Measurements from ENCODE around the gene ADAM22. TPM values are rescaled to one million over a fixed set of nuclear protein-coding genes. Genes with fewer than 3 reads are reported as not detected.

ADAM22 gene
- total and polyA plus RNA-seq, 2 donors (not counting 1 experiment from before 2014, with no cell fraction given), result 0.18 to 0.66 TPM

- Histone ChIP-seq H3K9ac (ENCODE audit: insufficient read depth, low read length) (no peak overlapping the region), H3K4me3 (replicated peaks in 1 of 4; ENCODE audit: control extremely low read depth in 1 of 4, insufficient read depth in 1 of 4, low read depth in 3 of 4, low read length in 4 of 4) (no peak overlapping the region), H3K36me3 (ENCODE audit: control insufficient read depth, insufficient read depth, low read length) (no peaks in the 10 kb centered on the region), H3K27me3 (ENCODE audit: control insufficient read depth, insufficient read depth, low read length) (no peaks in the 10 kb centered on the region), H3K4me1 (ENCODE audit: control insufficient read depth, extremely low read depth, insufficient read depth, low read length) (no peaks in the 10 kb centered on the region), H3K27ac (ENCODE audit: insufficient read depth, low read length) (no peak overlapping the region), H3K4me2 (ENCODE audit: extremely low read depth, insufficient read depth, low read length) (no peak overlapping the region), H2AFZ (ENCODE audit: low read length) (no peak overlapping the region), H4K20me1 (ENCODE audit: control insufficient read depth, extremely low read depth, insufficient read depth, low read length) (no peaks in the 10 kb centered on the region), H3K9me3 (ENCODE audit: control insufficient read depth, insufficient read depth, low read depth, low read length) (no peaks in the 10 kb centered on the region), H3K79me2 (ENCODE audit: control insufficient read depth, insufficient read depth, low read length) (no peaks in the 10 kb centered on the region)
- no peak for TF ChIP-seq EZH2 (IDR thresholded peaks at IDR 0.05; ENCODE audit: low read length, missing control alignments)
- DNase-seq (ENCODE audit: low read depth in 2 of 2), result no peak
Observed at GRCh38 chr7:88104732-88105131, 170.7 kb downstream of the ADAM22 start.

DNA sequence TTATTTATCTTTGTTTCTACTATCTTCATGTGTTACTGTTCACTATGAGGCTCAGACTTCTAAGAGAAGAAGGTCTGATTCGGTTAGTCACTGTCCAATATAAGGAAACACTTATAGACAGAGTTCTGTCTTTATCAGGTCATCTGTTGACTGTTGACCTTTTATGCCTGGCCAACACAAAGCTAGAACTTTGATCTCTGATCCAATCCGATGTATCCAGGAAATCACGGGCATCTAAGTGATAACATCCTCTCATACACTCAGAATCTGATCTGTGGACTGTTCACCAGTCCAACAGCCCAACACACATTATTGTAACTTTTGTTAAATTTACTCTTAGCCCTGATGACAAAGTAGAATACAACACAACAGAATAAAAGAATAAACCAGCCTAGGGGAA lies 171.2 kb downstream of the ADAM22 start:
- Histone ChIP-seq H3K79me2 (ENCODE audit: control insufficient read depth, insufficient read depth, low read length) (no peaks in the 10 kb centered on the region), H3K9me3 (ENCODE audit: control insufficient read depth, insufficient read depth, low read depth, low read length) (no peaks in the 10 kb centered on the region), H3K4me2 (ENCODE audit: extremely low read depth, insufficient read depth, low read length) (no peak overlapping the region), H3K4me3 (replicated peaks in 1 of 4; ENCODE audit: control extremely low read depth in 1 of 4, insufficient read depth in 1 of 4, low read depth in 3 of 4, low read length in 4 of 4) (no peak overlapping the region), H3K4me1 (ENCODE audit: control insufficient read depth, extremely low read depth, insufficient read depth, low read length) (no peaks in the 10 kb centered on the region), H2AFZ (ENCODE audit: low read length) (no peak overlapping the region), H3K9ac (ENCODE audit: insufficient read depth, low read length) (no peak overlapping the region), H4K20me1 (ENCODE audit: control insufficient read depth, extremely low read depth, insufficient read depth, low read length) (no peaks in the 10 kb centered on the region), H3K27ac (ENCODE audit: insufficient read depth, low read length) (no peak overlapping the region), H3K27me3 (ENCODE audit: control insufficient read depth, insufficient read depth, low read length) (no peaks in the 10 kb centered on the region), H3K36me3 (ENCODE audit: control insufficient read depth, insufficient read depth, low read length) (no peaks in the 10 kb centered on the region)
- no peak for TF ChIP-seq EZH2 (IDR thresholded peaks at IDR 0.05; ENCODE audit: low read length, missing control alignments)
- no peak for TF ChIP-seq CTCF (conservative IDR thresholded peaks at IDR 0.05 in 1 of 2, IDR thresholded peaks at IDR 0.05 in 1 of 2; ENCODE audit: low read depth in 1 of 2, low read length in 2 of 2)
- DNase-seq (ENCODE audit: low read depth in 2 of 2), result no peak

GRCh38 chr7:88106434-88106833 lies 172.4 kb downstream of the ADAM22 start:
- no peaks in the 10 kb centered on the region for H3K36me3 ChIP-seq (ENCODE audit: control insufficient read depth, insufficient read depth, low read length)

More at GRCh38 chr7:88106434-88106833, 172.4 kb downstream of the ADAM22 start:
- TF ChIP-seq EZH2 (IDR thresholded peaks at IDR 0.05; ENCODE audit: low read length, missing control alignments), result no peak
- TF ChIP-seq CTCF (conservative IDR thresholded peaks at IDR 0.05 in 1 of 2, IDR thresholded peaks at IDR 0.05 in 1 of 2; ENCODE audit: low read depth in 1 of 2, low read length in 2 of 2), result no peak
- Histone ChIP-seq H3K9ac (ENCODE audit: insufficient read depth, low read length) (no peak overlapping the region), H2AFZ (ENCODE audit: low read length) (no peak overlapping the region), H3K27ac (ENCODE audit: insufficient read depth, low read length) (no peak overlapping the region), H3K4me3 (replicated peaks in 1 of 4; ENCODE audit: control extremely low read depth in 1 of 4, insufficient read depth in 1 of 4, low read depth in 3 of 4, low read length in 4 of 4) (no peak overlapping the region), H4K20me1 (ENCODE audit: control insufficient read depth, extremely low read depth, insufficient read depth, low read length) (no peaks in the 10 kb centered on the region), H3K27me3 (ENCODE audit: control insufficient read depth, insufficient read depth, low read length) (no peaks in the 10 kb centered on the region), H3K4me1 (ENCODE audit: control insufficient read depth, extremely low read depth, insufficient read depth, low read length) (no peaks in the 10 kb centered on the region), H3K9me3 (ENCODE audit: control insufficient read depth, insufficient read depth, low read depth, low read length) (no peaks in the 10 kb centered on the region), H3K79me2 (ENCODE audit: control insufficient read depth, insufficient read depth, low read length) (no peaks in the 10 kb centered on the region), H3K4me2 (ENCODE audit: extremely low read depth, insufficient read depth, low read length) (no peak overlapping the region)
- DNase-seq (ENCODE audit: low read depth in 2 of 2), result no peak
